ENCODE results near the gene PLEK2.
"Not testable (repeated sequence)": the region's sequence is repeated elsewhere in the genome, so short reads cannot be mapped to it uniquely, and the experiment has no call there.

Gene PLEK2

GRCh38 chr14:67357969-67358354 is 54.0 kb downstream of the PLEK2 start:
- no peak for DNase-seq

- no peak for DNase-seq
Observed at GRCh38 chr14:67357186-67357968, 54.6 kb downstream of the PLEK2 start.

GRCh38 chr14:67352055-67352454 is 59.9 kb downstream of the PLEK2 start:
- DNase-seq, result no peak

- no peak for DNase-seq
Observed at GRCh38 chr14:67345583-67345982, 66.4 kb downstream of the PLEK2 start.

GRCh38 chr14:67343601-67344230 is 68.2 kb downstream of the PLEK2 start:
- no peak for DNase-seq

GRCh38 chr14:67341231-67341630 is 70.7 kb downstream of the PLEK2 start:
- not testable (repeated sequence) for DNase-seq

Measured in NCI-H2107 (cell line).